ENCODE results near the gene TLNRD1.

The TLNRD1 gene

DNA sequence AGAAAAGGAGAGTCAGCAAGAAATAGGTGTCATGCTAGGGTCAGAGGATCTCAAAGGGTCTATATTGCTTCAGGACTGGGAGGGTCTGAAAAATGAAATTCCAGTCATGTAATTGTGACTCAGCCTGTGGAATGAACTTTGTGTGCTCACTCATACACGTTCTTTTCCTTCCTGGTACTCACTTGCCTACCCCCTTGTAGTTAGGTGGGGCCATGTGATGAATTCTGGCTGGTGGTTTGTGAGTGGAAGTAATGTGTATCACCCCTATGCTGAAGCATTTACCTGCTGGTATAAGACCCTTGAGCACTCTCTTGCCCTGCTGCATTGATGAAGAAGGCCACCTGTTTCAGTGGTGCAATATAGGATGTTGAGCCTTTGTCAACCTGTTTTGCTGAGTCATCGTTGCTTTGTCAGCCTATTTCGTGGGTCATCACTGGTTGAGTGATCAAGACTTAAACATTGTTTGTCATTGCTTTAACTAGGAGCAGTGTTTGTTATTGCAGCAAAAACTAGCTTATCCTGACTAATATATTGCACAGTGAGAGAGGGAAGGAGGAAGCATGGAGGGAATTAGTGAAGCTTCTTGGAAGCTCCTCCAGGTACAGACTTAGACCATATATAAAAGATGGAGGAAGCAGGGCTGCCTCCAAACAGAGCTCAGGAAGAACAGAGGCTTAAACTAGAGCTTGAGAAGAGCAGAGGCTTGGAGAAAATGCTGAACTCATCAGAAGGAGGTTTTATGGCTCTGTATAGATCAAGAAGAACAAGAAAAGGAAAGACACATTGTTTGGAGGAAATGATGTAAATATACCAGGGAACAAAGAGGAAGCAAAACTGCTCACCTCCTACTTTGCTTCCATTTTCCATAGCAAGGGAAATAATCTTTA, 28.9 kb downstream of the TLNRD1 start:
- peak; percentile 40 for DNase-seq (ENCODE audit: low spot score)

- no peak for DNase-seq (ENCODE audit: low spot score)
These were observed 29.6 kb downstream of the TLNRD1 start for GRCh38 chr15:81030301-81030750.

GRCh38 chr15:81031203-81031602, 30.5 kb downstream of the TLNRD1 start:
- no peak for DNase-seq (ENCODE audit: low spot score)

GRCh38 chr15:81032355-81032754, 31.6 kb downstream of the TLNRD1 start:
- no peak for DNase-seq (ENCODE audit: low spot score)

- no peak for DNase-seq (ENCODE audit: low spot score)
These were observed 32.1 kb downstream of the TLNRD1 start for GRCh38 chr15:81032818-81033217.

- DNase-seq (ENCODE audit: low spot score) = no peak
These were observed 32.8 kb downstream of the TLNRD1 start for GRCh38 chr15:81033508-81033907.

DNA sequence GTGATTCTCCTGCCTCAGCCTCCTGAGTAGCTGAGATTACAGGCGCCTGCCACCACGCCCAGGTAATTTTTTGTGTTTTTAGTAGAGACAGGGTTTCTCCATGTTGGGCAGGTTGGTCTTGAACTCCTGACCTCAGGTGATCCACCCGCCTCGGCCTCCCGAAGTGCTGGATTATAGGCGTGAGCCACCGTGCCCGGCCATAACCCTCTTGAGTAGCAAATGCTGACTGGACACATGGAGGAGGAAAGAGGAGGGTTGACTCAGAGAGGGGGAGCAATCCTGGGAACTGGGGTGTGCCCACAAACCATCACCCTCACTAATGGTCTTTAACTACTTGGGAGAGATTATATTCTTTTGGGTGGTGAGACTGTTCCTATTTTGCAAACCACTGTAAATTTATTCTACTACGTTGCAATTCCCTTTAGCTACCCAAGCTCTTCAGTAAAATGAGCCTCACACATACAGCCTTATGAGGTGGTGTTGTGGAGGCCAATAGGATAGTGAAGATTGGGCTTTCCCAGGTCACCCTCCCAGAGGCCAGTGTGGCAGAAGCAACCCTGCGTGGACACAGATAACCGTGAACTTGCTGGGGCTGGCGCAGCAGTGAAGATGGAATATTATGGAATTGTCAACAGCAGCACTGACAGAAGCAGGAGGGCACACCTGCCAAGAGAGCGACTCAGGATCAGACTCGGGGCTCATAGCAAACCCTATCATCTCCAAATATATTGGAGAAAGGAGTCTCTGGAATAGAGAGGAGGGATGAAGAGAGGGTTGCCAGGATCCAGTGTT, 37.4 kb downstream of the TLNRD1 start:
- no peak for DNase-seq (ENCODE audit: low spot score)

- no peak for DNase-seq (ENCODE audit: low spot score)
These were observed 38.4 kb downstream of the TLNRD1 start for GRCh38 chr15:81038975-81039607.

DNA sequence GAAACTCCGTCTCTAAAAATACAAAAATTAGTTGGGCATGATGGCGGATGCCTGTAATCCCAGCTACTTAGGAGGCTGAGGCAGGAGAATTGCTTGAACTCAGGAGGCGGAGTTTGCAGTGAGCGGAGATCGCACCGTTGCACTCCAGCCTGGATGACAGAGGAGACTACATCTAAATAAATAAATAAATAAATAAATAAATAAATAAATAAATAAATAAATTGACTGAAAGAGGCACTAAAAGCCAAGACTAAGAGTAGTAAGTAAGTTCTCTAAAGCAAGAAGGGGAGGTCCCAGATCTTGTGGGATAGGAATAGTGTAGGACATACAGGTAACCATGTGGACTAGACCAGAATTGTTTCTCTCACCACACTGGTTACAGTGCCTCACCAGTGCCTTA, 40.0 kb downstream of the TLNRD1 start:
- DNase-seq (ENCODE audit: low spot score) = no peak

DNA sequence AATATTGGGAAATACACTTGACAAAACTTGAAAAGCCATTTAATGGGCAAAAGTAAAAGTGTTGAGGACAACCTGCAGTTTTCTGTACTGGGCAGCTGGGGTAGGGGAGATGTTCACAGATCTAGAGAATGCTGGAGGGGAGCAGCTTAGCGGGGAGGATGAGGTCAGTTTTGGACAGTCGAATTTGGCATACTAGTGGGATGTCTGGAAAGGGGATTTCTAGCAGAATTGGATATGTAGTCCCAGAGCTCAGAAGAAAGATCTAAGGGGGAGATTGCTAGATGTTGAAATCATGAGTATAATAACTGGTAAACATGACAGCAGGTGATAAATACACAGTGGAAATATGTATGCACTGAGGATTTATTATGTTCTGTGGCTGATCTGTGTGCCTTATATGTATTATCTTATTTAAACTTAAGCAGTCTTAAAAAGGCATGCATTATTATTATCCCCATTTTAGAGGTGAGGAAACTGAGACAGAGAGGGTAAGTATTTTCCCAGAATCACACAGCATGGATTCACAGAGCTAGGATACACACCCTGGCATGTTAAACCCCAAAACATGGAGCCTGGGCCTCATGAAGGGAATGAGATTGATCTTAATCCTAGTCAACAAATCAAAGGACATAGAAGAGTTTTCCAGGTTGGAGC, 42.7 kb downstream of the TLNRD1 start:
- DNase-seq (ENCODE audit: low spot score) = no peak

GRCh38 chr15:81043935-81044575, 43.3 kb downstream of the TLNRD1 start:
- DNase-seq (ENCODE audit: low spot score) = no peak

DNA sequence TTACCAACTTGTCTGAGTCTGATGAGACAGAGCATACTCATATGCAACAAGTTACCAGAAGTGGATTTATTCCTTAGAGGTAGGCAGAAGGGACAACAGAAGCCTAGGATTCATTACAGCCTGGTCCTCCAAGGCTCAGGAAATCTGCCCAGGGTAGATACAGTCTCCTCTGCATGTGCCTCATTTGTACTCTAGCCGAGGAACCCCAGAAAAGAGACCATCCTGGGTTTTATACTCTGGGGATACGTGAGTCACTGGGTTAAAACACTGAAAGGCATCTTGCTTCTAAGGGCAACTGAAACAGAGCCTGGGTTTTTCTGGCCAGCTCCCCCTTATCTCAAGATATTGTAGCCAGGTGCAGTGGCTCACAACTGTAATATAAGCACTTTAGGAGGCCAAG, 45.6 kb downstream of the TLNRD1 start:
- DNase-seq (ENCODE audit: low spot score) = no peak

GRCh38 chr15:81047928-81048327, 47.2 kb downstream of the TLNRD1 start:
- DNase-seq (ENCODE audit: low spot score) = no peak

- DNase-seq (ENCODE audit: low spot score) = no peak
These were observed 49.1 kb downstream of the TLNRD1 start for GRCh38 chr15:81049835-81050234.

- DNase-seq (ENCODE audit: low spot score) = no peak
These were observed 49.5 kb downstream of the TLNRD1 start for GRCh38 chr15:81050259-81050658.

- no peak for DNase-seq (ENCODE audit: low spot score)
These were observed 50.1 kb downstream of the TLNRD1 start for GRCh38 chr15:81050805-81051204.

DNA sequence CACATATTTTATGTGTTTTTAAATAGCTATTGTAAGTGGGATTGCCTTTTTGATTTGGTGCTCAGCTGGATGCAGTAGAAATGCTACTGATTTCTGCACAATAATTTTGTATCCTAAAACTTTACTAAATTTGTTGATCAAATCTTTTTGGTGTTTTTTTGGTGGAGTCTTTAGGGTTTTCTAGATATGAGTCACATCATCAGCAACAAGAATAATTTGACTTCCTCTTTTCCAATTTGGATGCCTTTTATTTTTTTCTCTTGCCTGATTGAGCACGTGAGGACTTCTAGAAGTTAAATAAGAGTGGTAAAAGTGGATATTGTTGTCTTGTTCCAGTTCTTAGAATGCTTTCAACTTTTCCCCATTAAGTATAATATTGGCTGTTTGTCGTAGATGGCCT, 51.3 kb downstream of the TLNRD1 start:
- no peak for DNase-seq (ENCODE audit: low spot score)

GRCh38 chr15:81053621-81054020, 52.9 kb downstream of the TLNRD1 start:
- DNase-seq (ENCODE audit: low spot score) = no peak

- DNase-seq (ENCODE audit: low spot score) = no peak
These were observed 53.5 kb downstream of the TLNRD1 start for GRCh38 chr15:81054236-81054635.
